ENCODE results near the gene PSAP. TPM values are rescaled to one million over a fixed set of nuclear protein-coding genes. Genes with fewer than 3 reads are reported as not detected.
"Not testable (repeated sequence)": the region's sequence is repeated elsewhere in the genome, so short reads cannot be mapped to it uniquely, and the experiment has no call there.

The PSAP gene
- total RNA-seq (2014; rRNA removed; shearing (Covaris generic); ENCODE audit: low replicate concordance), result 1,521 and 1,603 TPM in 2 replicates

DNA sequence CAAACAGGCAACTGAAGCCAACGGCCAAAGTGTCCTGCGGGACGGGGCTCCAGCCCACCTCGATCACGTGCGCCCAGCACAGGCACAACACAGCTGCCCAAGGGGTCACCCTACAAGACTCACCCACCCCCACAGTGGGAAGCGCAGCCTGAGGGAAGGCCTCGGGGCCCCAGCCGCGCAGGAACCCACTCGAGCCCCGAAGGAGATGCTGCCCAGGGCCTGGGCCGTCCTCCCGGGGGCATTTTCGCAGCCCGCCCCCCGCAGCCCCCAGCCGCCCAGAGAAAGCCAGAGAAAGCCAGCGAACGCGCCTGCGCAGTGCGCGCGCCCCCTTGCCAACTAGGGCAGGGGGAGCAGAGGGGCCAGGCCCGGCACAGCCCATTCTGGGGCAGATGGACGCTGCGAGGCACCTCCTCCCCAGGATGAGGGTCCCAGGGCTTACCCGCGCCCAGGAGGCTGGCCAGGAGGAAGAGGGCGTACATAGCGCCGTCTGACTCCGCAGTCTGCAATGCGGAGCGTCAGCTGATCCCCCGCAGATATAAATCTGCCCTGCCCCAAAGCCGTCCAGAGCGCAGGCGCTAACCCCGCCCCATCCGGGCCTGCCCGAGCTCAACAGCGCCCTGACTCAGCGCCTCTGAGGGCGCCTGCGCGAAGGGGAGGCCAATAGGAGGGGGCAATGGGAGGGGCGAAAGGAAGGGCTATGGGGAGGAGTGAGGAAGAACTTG lies at the start of gene PSAP:
Gene PSAP (minus strand): TSS at position 509 of the 722 bp plus-strand sequence. CDS start 30 bp downstream, at position 479.
- in situ Hi-C loops (cut with HindIII; ENCODE audit: low pct_unique_long_range_greater_than_20kb, low sequenced_read_pairs), result no loop called here
- DNase-seq (ENCODE audit: low read depth), result peak; percentile 98

- DNase-seq (ENCODE audit: low read depth), result no peak
- in situ Hi-C loops (cut with HindIII; ENCODE audit: low pct_unique_long_range_greater_than_20kb, low sequenced_read_pairs), result no loop called here
These were observed 49.6 kb upstream of the PSAP start for GRCh38 chr10:71900441-71901180.

GRCh38 chr10:71899665-71900412 lies 48.8 kb upstream of the PSAP start:
- in situ Hi-C loops (cut with HindIII; ENCODE audit: low pct_unique_long_range_greater_than_20kb, low sequenced_read_pairs), result no loop called here
- no peak for DNase-seq (ENCODE audit: low read depth)

GRCh38 chr10:71898346-71898745 lies 47.3 kb upstream of the PSAP start:
- in situ Hi-C loops (cut with HindIII; ENCODE audit: low pct_unique_long_range_greater_than_20kb, low sequenced_read_pairs); DNase-seq (ENCODE audit: low read depth): not testable (repeated sequence)

DNA sequence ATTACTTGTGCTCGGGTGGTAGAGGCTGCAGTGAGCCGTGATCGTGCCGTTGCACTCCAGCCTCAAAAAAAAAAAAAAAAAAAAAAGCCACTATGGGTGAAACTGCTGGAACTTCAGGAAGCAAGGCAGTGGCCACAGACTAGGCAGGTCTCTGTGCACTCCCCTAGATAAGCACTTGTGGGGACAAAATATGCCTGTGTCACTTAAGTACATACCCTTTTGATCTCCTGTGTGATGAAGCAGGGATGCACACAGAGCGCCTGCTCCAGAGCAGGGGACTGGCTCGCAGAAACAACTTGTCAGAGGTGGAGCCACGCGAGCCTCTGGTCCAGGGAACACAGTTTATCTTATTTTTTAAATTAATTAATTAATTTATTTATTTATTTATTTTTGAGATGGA lies 42.9 kb upstream of the PSAP start:
- DNase-seq (ENCODE audit: low read depth), result no peak
- in situ Hi-C loops (cut with HindIII; ENCODE audit: low pct_unique_long_range_greater_than_20kb, low sequenced_read_pairs), result no loop called here

DNA sequence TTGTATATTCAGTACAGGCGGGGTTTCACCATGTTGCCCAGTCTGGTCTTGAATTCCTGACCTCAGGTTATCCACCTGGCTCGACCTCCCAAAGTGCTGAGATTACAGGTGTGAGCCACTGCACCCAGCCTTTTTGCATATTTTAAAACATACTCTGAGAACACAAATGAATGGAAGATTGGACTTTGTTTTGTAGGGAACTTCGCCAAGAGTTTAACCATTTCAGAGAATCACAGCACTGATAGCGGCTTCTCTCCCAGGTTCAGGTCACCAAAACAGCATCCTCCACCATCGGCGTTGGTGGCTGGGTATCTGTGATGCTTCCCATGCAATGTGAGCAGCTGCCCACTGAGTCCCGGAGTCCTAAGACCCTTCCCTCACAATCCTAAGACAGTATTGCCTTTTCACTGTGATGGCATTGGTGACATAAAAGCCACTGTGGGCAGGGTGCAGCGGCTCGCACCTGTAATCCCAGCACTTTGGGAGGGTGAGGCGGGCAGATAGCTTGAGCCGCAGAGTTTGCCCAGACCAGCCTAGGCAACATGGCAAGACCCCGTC lies 42.3 kb upstream of the PSAP start:
- in situ Hi-C loops (cut with HindIII; ENCODE audit: low pct_unique_long_range_greater_than_20kb, low sequenced_read_pairs), result no loop called here
- no peak for DNase-seq (ENCODE audit: low read depth)

- no peak for DNase-seq (ENCODE audit: low read depth)
- in situ Hi-C loops (cut with HindIII; ENCODE audit: low pct_unique_long_range_greater_than_20kb, low sequenced_read_pairs), result no loop called here
These were observed 40.4 kb upstream of the PSAP start for GRCh38 chr10:71891437-71891836.

- in situ Hi-C loops (cut with HindIII; ENCODE audit: low pct_unique_long_range_greater_than_20kb, low sequenced_read_pairs), result no loop called here
These were observed 38.4 kb upstream of the PSAP start for GRCh38 chr10:71889388-71889987.

DNA sequence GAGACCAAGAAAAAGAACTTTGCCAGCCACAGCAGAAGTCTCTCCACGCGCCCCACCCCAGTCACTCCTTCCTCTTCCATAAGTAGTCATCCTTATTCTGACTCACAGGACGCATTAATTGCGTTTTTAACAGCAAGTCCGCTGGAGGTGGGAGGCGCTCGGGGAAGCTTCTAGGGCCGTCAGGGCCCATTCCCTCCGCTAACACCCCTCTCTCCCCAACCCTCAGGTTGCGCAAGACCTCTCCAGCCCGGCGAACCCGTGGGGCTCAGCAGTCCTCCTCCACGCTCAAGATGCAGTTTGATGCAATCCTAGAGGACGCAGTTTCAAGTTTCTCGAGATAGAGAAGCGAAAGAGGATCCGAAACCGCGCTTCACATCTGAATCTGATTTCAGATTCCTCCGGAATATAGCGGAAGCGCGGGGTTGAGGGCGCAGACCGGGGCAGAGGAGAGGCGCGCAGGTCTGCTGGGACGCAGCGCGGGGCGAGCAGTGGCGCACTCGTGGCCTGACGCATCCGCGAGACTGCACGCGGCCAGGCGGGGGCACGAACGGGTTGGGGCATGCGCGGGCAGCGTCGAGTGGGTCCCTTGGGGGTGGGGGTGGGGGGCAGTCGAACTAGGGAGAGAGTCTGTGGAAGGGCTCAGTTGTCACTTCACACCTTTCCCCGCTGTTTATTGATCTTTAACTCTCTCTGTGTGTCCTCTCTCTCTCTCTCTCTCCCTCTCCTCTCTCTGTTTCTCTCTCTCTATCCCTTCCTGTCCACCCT lies 37.8 kb upstream of the PSAP start:
- peak; percentile 90 for DNase-seq (ENCODE audit: low read depth)
- in situ Hi-C loops (cut with HindIII; ENCODE audit: low pct_unique_long_range_greater_than_20kb, low sequenced_read_pairs), result no loop called here

More at GRCh38 chr10:71889388-71889987, 38.4 kb upstream of the PSAP start:
- peak; percentile 77 for DNase-seq (ENCODE audit: low read depth)

GRCh38 chr10:71888248-71888622 lies 37.2 kb upstream of the PSAP start:
- in situ Hi-C loops (cut with HindIII; ENCODE audit: low pct_unique_long_range_greater_than_20kb, low sequenced_read_pairs), result no loop called here

DNA sequence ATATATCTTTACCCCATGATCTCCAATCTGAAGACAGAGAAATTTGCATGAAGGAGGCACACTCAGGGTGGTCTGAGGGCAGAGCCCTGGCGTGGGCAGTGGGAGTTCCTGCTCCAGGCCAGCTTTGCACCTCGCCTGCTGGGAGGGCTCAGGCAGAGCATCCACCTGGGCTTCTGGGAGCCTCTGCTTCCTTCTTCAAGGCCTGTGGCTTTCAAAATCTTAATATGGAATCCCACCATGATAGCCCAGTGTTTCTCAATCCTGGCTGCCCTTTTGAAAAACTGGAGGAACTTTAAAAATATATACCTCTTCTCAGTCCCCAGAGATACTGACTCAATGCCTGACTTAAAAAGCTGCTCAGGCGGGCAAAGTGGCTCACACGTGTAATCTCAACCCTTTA lies 36.7 kb upstream of the PSAP start:
- DNase-seq (ENCODE audit: low read depth), result peak; percentile 37
- in situ Hi-C loops (cut with HindIII; ENCODE audit: low pct_unique_long_range_greater_than_20kb, low sequenced_read_pairs), result no loop called here

More at GRCh38 chr10:71888248-71888622, 37.2 kb upstream of the PSAP start:
- no peak for DNase-seq (ENCODE audit: low read depth)

- in situ Hi-C loops (cut with HindIII; ENCODE audit: low pct_unique_long_range_greater_than_20kb, low sequenced_read_pairs), result no loop called here
- DNase-seq (ENCODE audit: low read depth), result no peak
These were observed 32.0 kb upstream of the PSAP start for GRCh38 chr10:71882813-71883659.

DNA sequence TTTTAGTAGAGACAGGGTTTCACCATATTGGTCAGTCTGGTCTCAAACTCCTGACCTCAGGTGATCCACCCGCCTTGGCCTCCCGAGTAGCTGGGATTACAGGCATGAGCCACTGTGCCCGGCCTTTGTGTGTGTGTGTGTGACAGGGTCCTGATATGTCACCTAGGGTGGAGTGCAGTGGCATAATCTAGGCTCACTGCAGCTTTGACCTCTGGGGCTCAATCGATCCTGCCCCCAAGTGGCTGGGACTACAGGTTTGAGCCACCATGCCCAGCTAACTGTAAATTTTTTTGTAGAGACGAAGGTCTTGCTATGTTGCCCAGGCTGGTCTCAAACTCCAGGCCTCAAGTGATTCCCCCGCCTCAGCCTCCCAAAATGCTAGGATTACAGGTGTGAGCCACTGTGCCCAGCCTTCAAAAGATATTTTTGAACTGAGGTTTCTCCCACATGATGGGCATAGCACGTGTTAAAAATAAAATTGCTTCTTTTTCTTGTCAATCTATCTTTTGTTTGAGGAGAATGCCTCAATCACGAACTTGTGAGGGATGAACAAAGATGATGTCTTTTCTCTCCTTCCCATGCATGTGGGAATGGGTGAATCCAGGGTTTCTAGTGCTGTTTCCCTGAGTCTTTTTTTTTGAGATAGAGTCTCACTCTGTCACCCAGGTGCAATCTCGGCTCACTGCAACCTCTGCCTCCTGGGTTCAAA lies 30.8 kb upstream of the PSAP start:
- in situ Hi-C loops (cut with HindIII; ENCODE audit: low pct_unique_long_range_greater_than_20kb, low sequenced_read_pairs), result no loop called here

DNA sequence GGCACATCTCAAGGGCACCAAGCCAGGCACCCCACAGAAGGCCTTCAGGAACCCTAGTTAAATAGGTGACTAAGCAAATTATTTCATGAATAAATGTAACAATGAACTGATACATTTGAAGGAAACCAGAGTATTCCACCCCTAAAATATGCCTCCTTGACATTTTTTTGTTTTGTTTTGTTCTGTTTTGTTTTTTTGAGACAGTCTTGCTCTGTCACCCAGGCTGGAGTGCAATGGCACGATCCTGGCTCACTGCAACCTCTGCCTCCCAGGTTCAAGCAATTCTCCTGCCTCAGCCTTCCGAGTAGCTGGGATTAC lies 30.2 kb upstream of the PSAP start:
- DNase-seq (ENCODE audit: low read depth); in situ Hi-C loops (cut with HindIII; ENCODE audit: low pct_unique_long_range_greater_than_20kb, low sequenced_read_pairs): not testable (repeated sequence)

More for the DNA sequence above, 30.8 kb upstream of the PSAP start:
- DNase-seq (ENCODE audit: low read depth), result no peak

GRCh38 chr10:71880425-71881306 lies 29.6 kb upstream of the PSAP start:
- no peak for DNase-seq (ENCODE audit: low read depth)
- in situ Hi-C loops (cut with HindIII; ENCODE audit: low pct_unique_long_range_greater_than_20kb, low sequenced_read_pairs), result no loop called here
